PC-9 (cell line): ENCODE results near the gene FOXP1. TPM values are rescaled to one million over a fixed set of nuclear protein-coding genes. Genes with fewer than 3 reads are reported as not detected.

Experiments
- BruUV-seq: library from RNA; stranded (reverse); fragments of 400-500 nt; replicated peaks from 2 replicates; lab custom pipeline; 2021; lab: Mats Ljungman, UMichigan
- CTCF ChIA-PET: fragments of 300-600 bp; sonication (Branson Sonifier 250); formaldehyde crosslinking; loops from one replicate; lab custom pipeline; 2022; ENCODE audit warnings: antibody characterized with exemption; lab: Charles Lee
- POLR2A ChIA-PET: fragments of 300-600 bp; sonication (Branson Sonifier 250); formaldehyde crosslinking; loops from one replicate; lab custom pipeline; 2022; ENCODE audit warnings: antibody characterized with exemption; ENCODE audit not compliant: unreplicated experiment; lab: Charles Lee
- DNase-seq, 2 experiments: peaks; one replicate each; pipeline versions ENCODE4 v3.0.0 to v3.0.0-alpha.2; 2015 to 2022; ENCODE audit warnings: mixed read lengths in 1 of 2
- H2AFZ ChIP-seq: fragments of 200-600 bp; sonication (generic); 2 replicates; pipeline ENCODE4 v1.8.1; 2017; ENCODE audit warnings: antibody characterized with exemption
- H3F3A ChIP-seq: fragments of 200-600 bp; sonication (generic); 2 replicates; pipeline ENCODE4 v1.8.1; 2017; ENCODE audit warnings: antibody characterized with exemption, mild to moderate bottlenecking, low read depth; ENCODE audit not compliant: insufficient read depth
- H3K27ac ChIP-seq: fragments of 200-600 bp; sonication (generic); 2 replicates; pipeline ENCODE4 v1.6.1; 2016; ENCODE audit warnings: mixed run types
- H3K27me3 ChIP-seq: fragments of 200-600 bp; sonication (generic); 2 replicates; pipeline ENCODE4 v1.6.1; 2016; ENCODE audit warnings: low read depth, mixed run types; ENCODE audit not compliant: insufficient read depth
- H3K36me3 ChIP-seq: fragments of 200-600 bp; sonication (generic); 2 replicates; pipeline ENCODE4 v1.6.1; 2016; ENCODE audit warnings: low read depth, mixed run types
- H3K4me1 ChIP-seq: fragments of 200-600 bp; sonication (generic); replicated peaks from 2 replicates; pipeline ENCODE4 v1.6.1; 2016; ENCODE audit warnings: mixed run types; ENCODE audit not compliant: insufficient read depth
- H3K4me2 ChIP-seq: fragments of 200-600 bp; sonication (generic); 2 replicates; pipeline ENCODE4 v1.6.1; 2017; ENCODE audit warnings: mixed run types
- H3K4me3 ChIP-seq: fragments of 200-600 bp; sonication (generic); 2 replicates; pipeline ENCODE4 v1.6.1; 2016; ENCODE audit warnings: mixed run types
- H3K79me2 ChIP-seq: fragments of 200-600 bp; sonication (generic); 2 replicates; pipeline ENCODE4 v1.6.1; 2017; ENCODE audit warnings: low read depth, mixed run types
- H3K9me2 ChIP-seq: fragments of 200-600 bp; sonication (generic); 2 replicates; pipeline ENCODE4 v1.8.1; 2017; ENCODE audit warnings: mild to moderate bottlenecking; ENCODE audit not compliant: insufficient read depth
- H3K9me3 ChIP-seq: fragments of 200-600 bp; sonication (generic); 2 replicates; pipeline ENCODE4 v1.8.1; 2016; ENCODE audit warnings: low read depth; ENCODE audit not compliant: insufficient read depth
- H4K20me1 ChIP-seq: fragments of 200-600 bp; sonication (generic); 2 replicates; pipeline ENCODE4 v1.8.1; 2017; ENCODE audit not compliant: insufficient read depth
- EZH2 ChIP-seq: fragments of 200-600 bp; sonication (generic); IDR thresholded peaks from 2 replicates; pipeline ENCODE4 v1.8.0; 2017; ENCODE audit warnings: antibody characterized with exemption, low read depth
- intact Hi-C: fragments of 100-400 bp; cut with micrococcal nuclease; formaldehyde crosslinking; loops from one replicate; pipeline ENCODE4 v1.10.0; 2022; ENCODE audit not compliant: unreplicated experiment
- total RNA-seq: library from RNA; stranded (reverse); gene quantifications from 2 replicates; pipeline ENCODE4 v1.2.3, GENCODE V29; 2021
- TF ChIP-seq, protein P1 (sequence below): fragments of 200-600 bp; sonication (generic); conservative IDR thresholded peaks from 2 replicates; pipeline ENCODE4 v1.6.1; 2017; ENCODE audit warnings: mixed run types, antibody characterized with exemption, mild to moderate bottlenecking, moderate library complexity

Gene FOXP1
- total RNA-seq, 1 experiment from 2014 or later: 33.3 TPM

DNA sequence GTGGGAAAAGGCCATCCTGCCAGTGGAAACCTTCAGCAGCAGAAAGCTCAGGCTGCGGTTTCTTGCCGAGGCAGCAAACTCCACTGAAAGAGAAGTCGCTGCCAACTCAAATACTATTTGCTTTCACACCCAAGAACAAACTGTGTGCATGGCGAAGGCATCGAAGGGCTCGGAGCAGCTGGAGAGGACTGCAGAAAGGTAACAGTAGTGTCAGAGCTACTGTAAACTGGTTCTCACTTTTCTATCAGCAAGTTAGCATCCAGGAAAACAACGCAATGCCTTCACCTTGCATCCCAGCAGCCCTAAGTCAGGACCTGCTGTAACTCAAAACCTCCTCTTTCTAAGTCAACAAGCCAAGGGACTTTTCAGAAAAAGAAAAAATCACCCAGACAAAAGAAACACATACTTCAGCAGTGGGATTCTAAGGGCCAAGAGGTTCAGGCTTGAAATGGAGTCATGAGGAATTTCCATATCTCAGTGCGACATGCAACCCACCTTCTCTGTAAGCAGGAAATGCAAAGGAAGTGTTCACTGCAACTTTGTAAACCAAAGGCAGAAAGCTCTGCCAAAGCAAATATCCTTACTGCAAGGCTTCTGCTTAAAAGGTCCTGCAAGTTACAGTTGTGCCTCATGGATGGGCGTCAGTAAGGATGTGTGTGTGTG is 193.5 kb downstream of the FOXP1 start:
- H2AFZ ChIP-seq: no peak overlapping the region

DNA sequence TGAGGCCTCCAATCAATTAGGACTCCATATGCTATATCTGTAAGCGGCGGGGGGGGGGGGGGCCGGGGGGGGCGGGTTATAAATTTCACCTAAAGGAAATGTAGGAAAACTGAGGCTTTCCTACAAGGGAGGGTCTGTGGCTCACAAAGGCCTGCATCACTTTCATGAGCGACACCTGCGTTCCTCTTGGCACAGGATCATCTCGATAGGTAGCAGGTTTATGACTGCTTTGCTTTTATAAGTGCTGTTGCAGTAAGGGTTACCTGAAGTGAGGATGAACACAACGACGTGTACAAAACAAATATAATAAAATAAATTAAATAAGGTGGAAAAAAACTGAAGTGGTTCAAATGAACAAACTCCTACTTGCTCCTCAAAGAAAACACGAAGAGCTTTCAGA is 194.3 kb downstream of the FOXP1 start:
- Histone ChIP-seq H3F3A (no peaks in the 10 kb centered on the region), H3K27me3 (no peaks in the 10 kb centered on the region), H3K9me2 (no peaks in the 10 kb centered on the region), H3K27ac (no peak overlapping the region), H2AFZ (no peak overlapping the region), H3K9me3 (no peaks in the 10 kb centered on the region), H3K79me2 (no peaks in the 10 kb centered on the region), H3K36me3 (no peaks in the 10 kb centered on the region), H4K20me1 (no peaks in the 10 kb centered on the region; the same call in 1 of the 2 replicates), H3K4me1 (no peaks in the 10 kb centered on the region), H3K4me2 (no peak overlapping the region), H3K4me3 (no peak overlapping the region)
- TF ChIP-seq, protein P1, sequence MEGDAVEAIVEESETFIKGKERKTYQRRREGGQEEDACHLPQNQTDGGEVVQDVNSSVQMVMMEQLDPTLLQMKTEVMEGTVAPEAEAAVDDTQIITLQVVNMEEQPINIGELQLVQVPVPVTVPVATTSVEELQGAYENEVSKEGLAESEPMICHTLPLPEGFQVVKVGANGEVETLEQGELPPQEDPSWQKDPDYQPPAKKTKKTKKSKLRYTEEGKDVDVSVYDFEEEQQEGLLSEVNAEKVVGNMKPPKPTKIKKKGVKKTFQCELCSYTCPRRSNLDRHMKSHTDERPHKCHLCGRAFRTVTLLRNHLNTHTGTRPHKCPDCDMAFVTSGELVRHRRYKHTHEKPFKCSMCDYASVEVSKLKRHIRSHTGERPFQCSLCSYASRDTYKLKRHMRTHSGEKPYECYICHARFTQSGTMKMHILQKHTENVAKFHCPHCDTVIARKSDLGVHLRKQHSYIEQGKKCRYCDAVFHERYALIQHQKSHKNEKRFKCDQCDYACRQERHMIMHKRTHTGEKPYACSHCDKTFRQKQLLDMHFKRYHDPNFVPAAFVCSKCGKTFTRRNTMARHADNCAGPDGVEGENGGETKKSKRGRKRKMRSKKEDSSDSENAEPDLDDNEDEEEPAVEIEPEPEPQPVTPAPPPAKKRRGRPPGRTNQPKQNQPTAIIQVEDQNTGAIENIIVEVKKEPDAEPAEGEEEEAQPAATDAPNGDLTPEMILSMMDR: no peak
- no peak for TF ChIP-seq EZH2
- POLR2A ChIA-PET: no interaction called here
- CTCF ChIA-PET: no interaction called here
- intact Hi-C loops: no loop called here
- BruUV-seq: no TSS peak
- DNase-seq: no peak

More for the DNA sequence above, 193.5 kb downstream of the FOXP1 start:
- no peaks in the 10 kb centered on the region for H3K27me3 ChIP-seq
- H3K4me2 ChIP-seq: no peak overlapping the region
- DNase-seq: no peak
- no peaks in the 10 kb centered on the region for H3F3A ChIP-seq
- no peaks in the 10 kb centered on the region for H3K9me3 ChIP-seq
- POLR2A ChIA-PET: no interaction called here
- H3K4me1 ChIP-seq: no peaks in the 10 kb centered on the region
- H3K9me2 ChIP-seq: no peaks in the 10 kb centered on the region
- H4K20me1 ChIP-seq: no peaks in the 10 kb centered on the region; the same call in 1 of the 2 replicates
- TF ChIP-seq EZH2: no peak
- TF ChIP-seq, protein P1: no peak
- BruUV-seq: no TSS peak
- H3K36me3 ChIP-seq: no peaks in the 10 kb centered on the region
- no peak overlapping the region for H3K4me3 ChIP-seq
- no peak overlapping the region for H3K27ac ChIP-seq
- intact Hi-C loops: loop anchor here (10.0 kb wide), 1 partner anchor 195 kb away; the partner anchor contains the start of gene FOXP1
- H3K79me2 ChIP-seq: no peaks in the 10 kb centered on the region
- CTCF ChIA-PET: no interaction called here

DNA sequence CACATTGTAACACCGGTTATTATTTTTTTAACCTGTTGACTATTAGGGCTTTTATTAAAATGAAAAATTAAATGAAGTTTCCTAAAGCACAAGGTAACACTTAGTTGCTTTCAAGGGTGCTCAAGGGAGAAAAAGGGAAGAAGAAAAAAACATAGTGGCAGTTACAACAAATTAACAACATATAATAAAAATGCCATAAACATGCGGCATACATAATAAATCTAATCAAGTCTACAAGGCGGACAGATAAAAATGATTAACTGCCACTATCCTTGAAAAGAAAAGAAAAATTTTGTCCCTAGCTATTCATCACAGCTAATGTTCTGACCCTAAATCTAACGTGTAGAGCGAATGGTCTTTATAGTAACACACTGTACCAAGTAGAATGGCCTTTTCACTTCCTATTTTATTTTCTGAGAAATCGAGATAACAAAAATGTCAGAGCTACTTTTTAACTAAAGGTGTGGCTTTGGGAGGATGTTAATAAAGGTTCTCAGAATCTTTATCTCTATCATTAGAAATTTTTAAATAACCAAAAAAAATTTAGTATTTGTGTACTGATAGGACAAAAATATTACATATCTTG is 194.9 kb downstream of the FOXP1 start:
- no peaks in the 10 kb centered on the region for H3K4me1 ChIP-seq
- no peaks in the 10 kb centered on the region for H3K79me2 ChIP-seq
- H3K27me3 ChIP-seq: no peaks in the 10 kb centered on the region
- no peaks in the 10 kb centered on the region for H3K36me3 ChIP-seq
- no peak overlapping the region for H3K27ac ChIP-seq
- H4K20me1 ChIP-seq: no peaks in the 10 kb centered on the region; the same call in 1 of the 2 replicates
- H3K9me3 ChIP-seq: no peaks in the 10 kb centered on the region
- no peak for DNase-seq
- ChIA-PET POLR2A (no interaction called here), CTCF (no interaction called here)
- no peaks in the 10 kb centered on the region for H3F3A ChIP-seq
- TF ChIP-seq, protein P1: no peak
- H3K9me2 ChIP-seq: no peaks in the 10 kb centered on the region
- no peak overlapping the region for H2AFZ ChIP-seq
- BruUV-seq: no TSS peak
- intact Hi-C loops: no loop called here
- H3K4me2 ChIP-seq: no peak overlapping the region
- no peak overlapping the region for H3K4me3 ChIP-seq
